WTC11 (cell line): ENCODE results near the gene SARS1. TPM values are rescaled to one million over a fixed set of nuclear protein-coding genes. Genes with fewer than 3 reads are reported as not detected.

Source experiments
- ATAC-seq: fragments of 200-7000 bp; cut with Tn5 transposase; 2 replicates; pipeline ENCODE4 v1.10.0; 2021; ENCODE audit warnings: mild to moderate bottlenecking, moderate library complexity
- CTCF ChIA-PET: fragments of 300-600 bp; sonication (Branson Sonifier 250); formaldehyde crosslinking; loops from one replicate; lab custom pipeline; 2021; ENCODE audit warnings: antibody characterized with exemption; lab: Charles Lee
- POLR2A ChIA-PET: fragments of 350-600 bp; sonication (Branson Sonifier 250); formaldehyde crosslinking; loops from one replicate; lab custom pipeline; 2021; ENCODE audit warnings: antibody characterized with exemption; lab: Charles Lee
- DNase-seq: peaks from one replicate; pipeline ENCODE4 v3.0.0; 2021; ENCODE audit warnings: low spot score
- H3K27ac Mint-ChIP-seq: 2 replicates; pipeline ENCODE4 v1.8.0; 2021; ENCODE audit warnings: mixed read lengths
- H3K27me3 Mint-ChIP-seq: 2 replicates; pipeline ENCODE4 v1.8.0; 2021; ENCODE audit warnings: low read depth, mild to moderate bottlenecking, moderate library complexity, mixed read lengths
- H3K36me3 Mint-ChIP-seq: 2 replicates; pipeline ENCODE4 v1.8.0; 2021; ENCODE audit warnings: mixed read lengths
- H3K4me1 Mint-ChIP-seq: 2 replicates; pipeline ENCODE4 v1.8.0; 2022; ENCODE audit warnings: mixed read lengths
- H3K4me3 Mint-ChIP-seq: 2 replicates; pipeline ENCODE4 v1.8.0; 2021; ENCODE audit warnings: mild to moderate bottlenecking, moderate library complexity, mixed read lengths
- H3K9me3 Mint-ChIP-seq: 2 replicates; pipeline ENCODE4 v1.8.0; 2021; ENCODE audit warnings: mixed read lengths
- CBFB ChIP-seq: sonication (generic); formaldehyde crosslinking; IDR thresholded peaks from 2 replicates; pipeline ENCODE4 v1.8.1; 2022; ENCODE audit warnings: mild to moderate bottlenecking, low read depth, missing genetic modification reagents
- E2F4 ChIP-seq: sonication (generic); formaldehyde crosslinking; IDR thresholded peaks from 2 replicates; pipeline ENCODE4 v1.8.1; 2022; ENCODE audit warnings: low read depth, mild to moderate bottlenecking, moderate library complexity, missing genetic modification reagents, borderline replicate concordance
- FOXP1 ChIP-seq: sonication (generic); formaldehyde crosslinking; IDR thresholded peaks from 2 replicates; pipeline ENCODE4 v1.8.0; 2022; ENCODE audit warnings: missing genetic modification reagents, mild to moderate bottlenecking, moderate library complexity, borderline replicate concordance
- MAX ChIP-seq: sonication (generic); formaldehyde crosslinking; IDR thresholded peaks from 2 replicates; pipeline ENCODE4 v1.8.0; 2022; ENCODE audit warnings: mild to moderate bottlenecking, missing genetic modification reagents
- MXD4 ChIP-seq: fragments of 250-450 bp; sonication (Bioruptor Pico); IDR thresholded peaks from 2 replicates; pipeline ENCODE4 v1.8.0; 2021; ENCODE audit warnings: mild to moderate bottlenecking, moderate library complexity, borderline replicate concordance
- RELA ChIP-seq: sonication (generic); formaldehyde crosslinking; IDR thresholded peaks from 2 replicates; pipeline ENCODE4 v1.8.1; 2022; ENCODE audit warnings: missing genetic modification reagents, mild to moderate bottlenecking, borderline replicate concordance
- SMAD4 ChIP-seq: sonication (generic); formaldehyde crosslinking; IDR thresholded peaks from 2 replicates; pipeline ENCODE4 v1.8.0; 2022; ENCODE audit warnings: mild to moderate bottlenecking, missing genetic modification reagents
- SOX15 ChIP-seq: fragments of 250-450 bp; sonication (Bioruptor Pico); IDR thresholded peaks from 2 replicates; pipeline ENCODE4 v1.9.0; 2021; ENCODE audit warnings: mild to moderate bottlenecking
- STAT6 ChIP-seq: sonication (generic); formaldehyde crosslinking; conservative IDR thresholded peaks from 2 replicates; pipeline ENCODE4 v1.8.1; 2023; ENCODE audit warnings: mild to moderate bottlenecking, low read depth, missing genetic modification reagents, moderate library complexity
- TEAD1 ChIP-seq: sonication (generic); formaldehyde crosslinking; IDR thresholded peaks from 2 replicates; pipeline ENCODE4 v1.8.0; 2022; ENCODE audit warnings: mild to moderate bottlenecking, missing genetic modification reagents
- TEAD4 ChIP-seq: sonication (generic); formaldehyde crosslinking; IDR thresholded peaks from 2 replicates; pipeline ENCODE4 v1.8.0; 2022; ENCODE audit warnings: mild to moderate bottlenecking, missing genetic modification reagents
- USF1 ChIP-seq: sonication (generic); formaldehyde crosslinking; IDR thresholded peaks from 2 replicates; pipeline ENCODE4 v1.8.0; 2022; ENCODE audit warnings: mild to moderate bottlenecking, missing genetic modification reagents
- USF2 ChIP-seq: sonication (generic); formaldehyde crosslinking; IDR thresholded peaks from 2 replicates; pipeline ENCODE4 v1.8.1; 2023; ENCODE audit warnings: mild to moderate bottlenecking, missing genetic modification reagents, moderate library complexity
- ZMAT4 ChIP-seq: fragments of 250-450 bp; sonication (Bioruptor Pico); IDR thresholded peaks from 2 replicates; pipeline ENCODE4 v1.9.0; 2021; ENCODE audit warnings: mild to moderate bottlenecking
- ZNF232 ChIP-seq: sonication (generic); formaldehyde crosslinking; IDR thresholded peaks from 2 replicates; pipeline ENCODE4 v1.8.0; 2022; ENCODE audit warnings: mild to moderate bottlenecking, missing genetic modification reagents
- ZNF281 ChIP-seq: sonication (generic); formaldehyde crosslinking; IDR thresholded peaks from 2 replicates; pipeline ENCODE4 v1.8.0; 2023; ENCODE audit warnings: mild to moderate bottlenecking, missing genetic modification reagents
- ZNF396 ChIP-seq: fragments of 250-450 bp; sonication (Bioruptor Pico); IDR thresholded peaks from 2 replicates; pipeline ENCODE4 v1.8.0; 2021; ENCODE audit warnings: mild to moderate bottlenecking, moderate library complexity, borderline replicate concordance
- total RNA-seq: library from RNA; stranded (reverse); gene quantifications from 3 replicates; pipeline ENCODE4 v1.2.3, GENCODE V29; 2021

The SARS1 gene
- total RNA-seq, 1 experiment from 2014 or later = 149 TPM

- Mint-ChIP-seq H3K4me1 (peaks cover 10% of the 10 kb centered on the region), H3K4me3 (no peak overlapping the region)
- ATAC-seq = no peak
These were observed 29.0 kb upstream of the SARS1 start for GRCh38 chr1:109184687-109185086.

More at GRCh38 chr1:109184687-109185086, 29.0 kb upstream of the SARS1 start:
- H3K36me3 Mint-ChIP-seq = no peaks in the 10 kb centered on the region
- no peaks in the 10 kb centered on the region for H3K27me3 Mint-ChIP-seq
- POLR2A ChIA-PET = no interaction called here
- no peak for DNase-seq
- H3K27ac Mint-ChIP-seq = no peak overlapping the region
- no peak for TF ChIP-seq TEAD1 (CRISPR knock-in tag)
- TF ChIP-seq MAX = no peak
- no peak for TF ChIP-seq ZNF396 (CRISPR knock-in tag)
- no peak for TF ChIP-seq ZNF281 (CRISPR knock-in tag)
- TF ChIP-seq SMAD4 (CRISPR knock-in tag) = no peak
- no peak for TF ChIP-seq ZNF232 (CRISPR knock-in tag)
- TF ChIP-seq FOXP1 (CRISPR knock-in tag) = no peak
- TF ChIP-seq MXD4 (CRISPR knock-in tag) = no peak
- TF ChIP-seq RELA (CRISPR knock-in tag) = no peak
- no peak for TF ChIP-seq USF1 (CRISPR knock-in tag)
- TF ChIP-seq STAT6 (CRISPR knock-in tag) = no peak
- no peak for TF ChIP-seq SOX15 (CRISPR knock-in tag)
- TF ChIP-seq ZMAT4 (CRISPR knock-in tag) = no peak
- TF ChIP-seq E2F4 = no peak
- no peak for TF ChIP-seq CBFB (CRISPR knock-in tag)
- no peak for TF ChIP-seq TEAD4 (CRISPR knock-in tag)
- no peak for TF ChIP-seq USF2 (CRISPR knock-in tag)
- CTCF ChIA-PET = no interaction called here
- H3K9me3 Mint-ChIP-seq = no peaks in the 10 kb centered on the region
